ENCODE measurements around the gene MAGI2. TPM values are rescaled to one million over a fixed set of nuclear protein-coding genes. Genes with fewer than 3 reads are reported as not detected.

The MAGI2 gene
- total RNA-seq, 1 donor from 2014 or later = 64.2 TPM

DNA sequence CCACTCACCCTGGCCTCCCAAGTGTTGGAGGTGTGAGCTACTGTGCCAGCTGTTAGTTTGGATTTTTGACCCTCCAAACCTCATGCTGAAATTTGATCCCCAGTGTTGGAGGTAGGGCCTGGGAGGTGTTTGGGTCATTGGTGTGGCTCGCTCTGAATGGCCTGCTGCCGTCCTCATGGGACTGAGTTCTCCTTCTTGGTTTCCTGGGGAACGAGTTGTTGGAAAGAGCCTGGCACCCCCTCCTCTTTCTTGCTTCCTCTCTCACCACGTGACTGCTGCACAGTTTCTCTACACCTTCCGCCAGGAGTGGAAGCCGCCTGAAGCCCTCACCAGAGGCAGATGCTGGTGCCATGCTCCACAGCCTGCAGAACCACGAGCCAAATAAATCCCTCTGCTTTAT lies 1401.4 kb downstream of the MAGI2 start:
- TF ChIP-seq, protein P1, sequence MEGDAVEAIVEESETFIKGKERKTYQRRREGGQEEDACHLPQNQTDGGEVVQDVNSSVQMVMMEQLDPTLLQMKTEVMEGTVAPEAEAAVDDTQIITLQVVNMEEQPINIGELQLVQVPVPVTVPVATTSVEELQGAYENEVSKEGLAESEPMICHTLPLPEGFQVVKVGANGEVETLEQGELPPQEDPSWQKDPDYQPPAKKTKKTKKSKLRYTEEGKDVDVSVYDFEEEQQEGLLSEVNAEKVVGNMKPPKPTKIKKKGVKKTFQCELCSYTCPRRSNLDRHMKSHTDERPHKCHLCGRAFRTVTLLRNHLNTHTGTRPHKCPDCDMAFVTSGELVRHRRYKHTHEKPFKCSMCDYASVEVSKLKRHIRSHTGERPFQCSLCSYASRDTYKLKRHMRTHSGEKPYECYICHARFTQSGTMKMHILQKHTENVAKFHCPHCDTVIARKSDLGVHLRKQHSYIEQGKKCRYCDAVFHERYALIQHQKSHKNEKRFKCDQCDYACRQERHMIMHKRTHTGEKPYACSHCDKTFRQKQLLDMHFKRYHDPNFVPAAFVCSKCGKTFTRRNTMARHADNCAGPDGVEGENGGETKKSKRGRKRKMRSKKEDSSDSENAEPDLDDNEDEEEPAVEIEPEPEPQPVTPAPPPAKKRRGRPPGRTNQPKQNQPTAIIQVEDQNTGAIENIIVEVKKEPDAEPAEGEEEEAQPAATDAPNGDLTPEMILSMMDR (IDR thresholded peaks at IDR 0.05; ENCODE audit: partially characterized antibody, unreplicated experiment) = no peak
- DNase-seq = no peak
- H3K27ac Mint-ChIP-seq (ENCODE audit: unreplicated experiment) = peak overlapping the region; percentile 34
- peaks cover 1% of the 10 kb centered on the region for H3K27me3 Mint-ChIP-seq (ENCODE audit: unreplicated experiment)
- peaks cover 37% of the 10 kb centered on the region for H3K4me1 Mint-ChIP-seq (ENCODE audit: low read depth, unreplicated experiment)
- peaks cover 5% of the 10 kb centered on the region for H3K9me3 Mint-ChIP-seq (ENCODE audit: unreplicated experiment)
- H3K36me3 Mint-ChIP-seq (ENCODE audit: unreplicated experiment) = no peaks in the 10 kb centered on the region
- H3K4me3 Mint-ChIP-seq (ENCODE audit: unreplicated experiment) = peak overlapping the region; percentile 41

DNA sequence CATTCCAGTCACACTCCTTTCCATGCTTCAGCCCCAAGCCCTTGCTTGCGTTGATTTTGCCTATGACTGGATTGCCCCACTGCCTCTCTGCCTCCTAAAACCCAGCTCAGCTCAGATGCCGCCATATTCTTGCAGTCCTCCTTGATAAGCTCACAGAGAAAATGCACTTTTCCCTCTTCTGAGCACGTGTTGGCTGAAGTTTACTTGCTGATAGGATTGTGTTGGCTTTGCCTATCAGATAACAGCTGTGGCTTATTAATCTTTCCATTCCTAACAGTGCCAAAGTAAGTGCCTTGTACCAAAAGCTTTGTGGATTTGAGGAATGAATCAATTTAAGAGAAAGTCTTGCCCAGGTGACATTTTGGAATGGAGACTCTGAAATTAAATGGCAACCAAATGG lies 1405.7 kb downstream of the MAGI2 start:
- no peak overlapping the region for H3K4me3 Mint-ChIP-seq (ENCODE audit: unreplicated experiment)

DNA sequence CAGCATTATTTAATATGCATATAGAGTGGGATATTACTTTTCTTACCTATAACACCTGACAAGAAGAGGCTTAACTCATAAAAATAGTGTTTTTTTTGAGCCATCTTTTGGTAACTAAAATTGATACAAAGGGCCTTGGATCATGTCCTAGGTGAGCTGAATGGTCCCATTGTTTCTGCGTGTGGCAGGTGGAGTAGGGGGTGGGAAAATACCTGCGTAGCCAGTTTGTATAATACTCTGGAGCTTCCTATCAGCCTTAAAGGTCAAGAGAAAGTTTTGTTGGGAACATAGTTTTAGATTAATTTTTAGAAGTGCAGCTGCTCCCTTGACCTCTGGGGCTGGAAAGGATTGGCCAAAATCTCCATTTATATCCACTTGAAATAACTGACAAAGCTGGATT lies 1410.3 kb downstream of the MAGI2 start:
- Mint-ChIP-seq H3K27ac (ENCODE audit: unreplicated experiment) (no peak overlapping the region), H3K4me3 (ENCODE audit: unreplicated experiment) (no peak overlapping the region), H3K9me3 (ENCODE audit: unreplicated experiment) (peaks cover 4% of the 10 kb centered on the region), H3K36me3 (ENCODE audit: unreplicated experiment) (no peaks in the 10 kb centered on the region), H3K27me3 (ENCODE audit: unreplicated experiment) (peaks cover 5% of the 10 kb centered on the region), H3K4me1 (ENCODE audit: low read depth, unreplicated experiment) (peaks cover 2% of the 10 kb centered on the region)
- DNase-seq = no peak
- TF ChIP-seq, protein P1 (IDR thresholded peaks at IDR 0.05; ENCODE audit: partially characterized antibody, unreplicated experiment) = no peak

More for the DNA sequence above, 1405.7 kb downstream of the MAGI2 start:
- Mint-ChIP-seq H3K27me3 (ENCODE audit: unreplicated experiment) (no peaks in the 10 kb centered on the region), H3K9me3 (ENCODE audit: unreplicated experiment) (peaks cover 5% of the 10 kb centered on the region), H3K36me3 (ENCODE audit: unreplicated experiment) (no peaks in the 10 kb centered on the region), H3K4me1 (ENCODE audit: low read depth, unreplicated experiment) (peaks cover 13% of the 10 kb centered on the region), H3K27ac (ENCODE audit: unreplicated experiment) (no peak overlapping the region)
- no peak for DNase-seq
- TF ChIP-seq, protein P1 (IDR thresholded peaks at IDR 0.05; ENCODE audit: partially characterized antibody, unreplicated experiment) = no peak

DNA sequence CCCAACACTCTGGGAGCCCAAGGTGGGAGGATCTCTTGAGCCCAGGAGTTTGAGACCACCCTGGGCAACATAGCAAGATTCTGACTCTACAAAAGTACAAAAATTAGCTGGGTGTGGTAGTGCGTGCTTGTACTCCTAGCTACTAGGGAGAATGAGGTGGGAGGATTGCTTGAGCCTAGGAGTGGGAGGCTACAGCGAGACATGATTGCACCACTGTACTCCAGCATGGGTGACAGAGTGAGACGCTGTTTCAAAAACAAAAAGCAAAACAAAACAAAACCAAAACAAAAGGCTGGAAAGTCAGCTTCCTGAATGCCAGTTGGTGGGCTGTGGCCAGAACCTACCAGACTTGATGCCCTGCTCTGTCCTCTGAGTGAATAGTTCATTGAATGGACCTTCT lies 1412.0 kb downstream of the MAGI2 start:
- H3K4me3 Mint-ChIP-seq (ENCODE audit: unreplicated experiment) = no peak overlapping the region
- TF ChIP-seq, protein P1 (IDR thresholded peaks at IDR 0.05; ENCODE audit: partially characterized antibody, unreplicated experiment) = no peak
- no peaks in the 10 kb centered on the region for H3K9me3 Mint-ChIP-seq (ENCODE audit: unreplicated experiment)
- no peaks in the 10 kb centered on the region for H3K36me3 Mint-ChIP-seq (ENCODE audit: unreplicated experiment)
- no peak overlapping the region for H3K27ac Mint-ChIP-seq (ENCODE audit: unreplicated experiment)
- peaks cover 5% of the 10 kb centered on the region for H3K27me3 Mint-ChIP-seq (ENCODE audit: unreplicated experiment)
- peaks cover 2% of the 10 kb centered on the region for H3K4me1 Mint-ChIP-seq (ENCODE audit: low read depth, unreplicated experiment)
- DNase-seq = no peak

DNA sequence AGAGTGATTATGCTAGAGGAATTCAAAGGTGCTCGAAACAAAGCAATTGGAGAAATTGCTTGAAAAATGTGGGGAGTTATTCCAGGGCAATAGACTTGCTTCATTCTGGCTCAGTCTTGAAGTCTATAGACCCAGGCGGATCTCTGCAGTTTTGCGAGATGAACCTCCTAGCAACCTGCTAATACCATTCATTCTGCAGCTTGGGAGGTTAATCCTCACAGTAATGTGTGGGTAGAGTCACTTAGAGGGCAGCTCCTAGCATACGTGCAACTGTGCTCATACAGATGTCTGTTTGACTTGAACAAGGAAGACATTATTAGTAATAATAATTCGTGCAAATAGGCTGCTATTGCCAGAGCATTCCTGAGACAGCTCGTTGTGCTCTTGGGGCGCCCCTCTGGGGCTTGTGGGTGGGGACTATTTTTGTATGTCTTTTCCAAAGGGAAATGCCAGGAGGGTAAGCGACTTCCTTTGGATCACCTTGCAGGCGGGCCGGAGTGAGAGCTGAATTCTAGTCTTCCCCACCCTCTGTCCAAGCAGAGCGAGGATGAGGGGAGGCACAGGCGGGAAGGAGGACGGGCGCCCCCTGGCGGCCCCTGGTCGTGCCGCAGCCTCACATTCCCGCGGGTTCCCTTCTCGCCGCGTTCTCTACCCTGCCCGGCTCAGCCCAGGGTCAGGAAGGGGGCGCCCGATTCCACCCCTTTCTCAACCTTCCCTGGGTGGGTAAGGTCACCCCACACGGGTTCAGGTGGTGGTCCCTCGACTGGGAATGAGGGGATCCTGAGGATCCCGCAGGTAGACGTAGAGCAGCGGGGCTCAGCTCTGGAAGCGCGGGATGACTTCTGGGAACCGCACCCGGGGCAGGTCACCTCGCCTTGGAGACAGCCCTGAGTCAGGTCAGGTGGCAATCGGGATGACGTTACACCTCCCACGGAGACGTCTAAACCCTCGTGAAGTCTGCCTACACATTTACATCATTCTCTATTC lies 1413.4 kb downstream of the MAGI2 start:
- H3K4me3 Mint-ChIP-seq (ENCODE audit: unreplicated experiment) = no peak overlapping the region
- DNase-seq = peak; percentile 67

More for the DNA sequence above, 1413.4 kb downstream of the MAGI2 start:
- no peak overlapping the region for H3K27ac Mint-ChIP-seq (ENCODE audit: unreplicated experiment)
- H3K27me3 Mint-ChIP-seq (ENCODE audit: unreplicated experiment) = peaks cover 5% of the 10 kb centered on the region
- TF ChIP-seq, protein P1 (IDR thresholded peaks at IDR 0.05; ENCODE audit: partially characterized antibody, unreplicated experiment) = peak; percentile 91
- H3K36me3 Mint-ChIP-seq (ENCODE audit: unreplicated experiment) = no peaks in the 10 kb centered on the region
- H3K9me3 Mint-ChIP-seq (ENCODE audit: unreplicated experiment) = no peaks in the 10 kb centered on the region
- peaks cover 8% of the 10 kb centered on the region for H3K4me1 Mint-ChIP-seq (ENCODE audit: low read depth, unreplicated experiment)

All from glutamatergic neuron (in vitro differentiated cells).